Measurements from ENCODE around the gene KLK11. TPM values are rescaled to one million over a fixed set of nuclear protein-coding genes. Genes with fewer than 3 reads are reported as not detected.
"Not testable (repeated sequence)": the region's sequence is repeated elsewhere in the genome, so short reads cannot be mapped to it uniquely, and the experiment has no call there.

The KLK11 gene
- total RNA-seq, 1 donor from 2014 or later: not detected

GRCh38 chr19:51006406-51006805 is 20.0 kb downstream of the KLK11 start:
- intact Hi-C loops (cut with micrococcal nuclease): no loop called here

GRCh38 chr19:51005248-51005647 is 21.2 kb downstream of the KLK11 start:
- intact Hi-C loops (cut with micrococcal nuclease): no loop called here

GRCh38 chr19:51003316-51003715 is 23.1 kb downstream of the KLK11 start:
- intact Hi-C loops (cut with micrococcal nuclease): no loop called here

- intact Hi-C loops (cut with micrococcal nuclease): no loop called here
Observed at GRCh38 chr19:51002542-51003311, 23.7 kb downstream of the KLK11 start.

GRCh38 chr19:51002089-51002532 is 24.3 kb downstream of the KLK11 start:
- intact Hi-C loops (cut with micrococcal nuclease): no loop called here

GRCh38 chr19:51001515-51001914 is 24.9 kb downstream of the KLK11 start, which contains the start of gene KLK8:
Gene KLK8 (minus strand): TSS chr19:51001604. CDS start chr19:51001167, 437 bp downstream.
- intact Hi-C loops (cut with micrococcal nuclease): no loop called here

- intact Hi-C loops (cut with micrococcal nuclease): no loop called here
Observed at GRCh38 chr19:51000981-51001380, 25.4 kb downstream of the KLK11 start.

GRCh38 chr19:51000426-51000825 is 26.0 kb downstream of the KLK11 start:
- intact Hi-C loops (cut with micrococcal nuclease): no loop called here

GRCh38 chr19:50998686-50999085 is 27.7 kb downstream of the KLK11 start:
- intact Hi-C loops (cut with micrococcal nuclease): no loop called here

- intact Hi-C loops (cut with micrococcal nuclease): no loop called here
Observed at GRCh38 chr19:50998061-50998460, 28.4 kb downstream of the KLK11 start.

GRCh38 chr19:50994129-50994528 is 32.3 kb downstream of the KLK11 start:
- intact Hi-C loops (cut with micrococcal nuclease): no loop called here

- intact Hi-C loops (cut with micrococcal nuclease): no loop called here
Observed at GRCh38 chr19:50992666-50993035, 33.8 kb downstream of the KLK11 start.

- intact Hi-C loops (cut with micrococcal nuclease): not testable (repeated sequence)
Observed at GRCh38 chr19:50984416-50984815, 42.0 kb downstream of the KLK11 start.

- intact Hi-C loops (cut with micrococcal nuclease): no loop called here
Observed at GRCh38 chr19:50983625-50984292, 42.7 kb downstream of the KLK11 start, which contains the start of gene KLK7. Gene KLK7 (minus strand): TSS chr19:50983917. CDS start chr19:50982399, 1,518 bp downstream.

- intact Hi-C loops (cut with micrococcal nuclease): no loop called here
Observed at GRCh38 chr19:50982186-50982585, 44.2 kb downstream of the KLK11 start.

- intact Hi-C loops (cut with micrococcal nuclease): no loop called here
Observed at GRCh38 chr19:50981587-50982146, 44.7 kb downstream of the KLK11 start.

GRCh38 chr19:50980208-50980607 is 46.2 kb downstream of the KLK11 start:
- intact Hi-C loops (cut with micrococcal nuclease): no loop called here

GRCh38 chr19:50979758-50980157 is 46.7 kb downstream of the KLK11 start:
- intact Hi-C loops (cut with micrococcal nuclease): no loop called here

- intact Hi-C loops (cut with micrococcal nuclease): no loop called here
Observed at GRCh38 chr19:50978772-50979390, 47.5 kb downstream of the KLK11 start.

- intact Hi-C loops (cut with micrococcal nuclease): no loop called here
Observed at GRCh38 chr19:50977626-50978025, 48.8 kb downstream of the KLK11 start.

- intact Hi-C loops (cut with micrococcal nuclease): no loop called here
Observed at GRCh38 chr19:50975766-50976165, 50.6 kb downstream of the KLK11 start.

Measured in T-helper 1 cell treated with Interleukin-12 subunit alpha and Interleukin-12 subunit beta and Interleukin-4 antibody, amounts not matched to agents 30 ng/mL and 1 ng/mL, for 36 hours (primary cell).